Osteocyte (in vitro differentiated cells): Measurements from ENCODE around the gene CMTM7. TPM values are rescaled to one million over a fixed set of nuclear protein-coding genes. Genes with fewer than 3 reads are reported as not detected.

Experiments
- DNase-seq: peaks from one replicate; pipeline ENCODE4 v3.0.0; 2021; ENCODE audit warnings: mixed read lengths; ENCODE audit not compliant: unreplicated experiment; ENCODE audit errors: extremely low spot score
- H3K27ac Mint-ChIP-seq: one replicate; pipeline ENCODE4 v1.8.0; 2021; ENCODE audit warnings: mild to moderate bottlenecking, mixed read lengths; ENCODE audit not compliant: unreplicated experiment
- H3K27me3 Mint-ChIP-seq: one replicate; pipeline ENCODE4 v1.8.0; 2021; ENCODE audit warnings: mixed read lengths; ENCODE audit not compliant: unreplicated experiment
- H3K36me3 Mint-ChIP-seq: one replicate; pipeline ENCODE4 v1.8.0; 2021; ENCODE audit warnings: mixed read lengths; ENCODE audit not compliant: unreplicated experiment
- H3K4me1 Mint-ChIP-seq: one replicate; pipeline ENCODE4 v1.8.0; 2021; ENCODE audit warnings: mixed read lengths; ENCODE audit not compliant: unreplicated experiment
- H3K4me3 Mint-ChIP-seq: one replicate; pipeline ENCODE4 v1.8.0; 2021; ENCODE audit warnings: mild to moderate bottlenecking, moderate library complexity, mixed read lengths; ENCODE audit not compliant: unreplicated experiment
- H3K9me3 Mint-ChIP-seq: one replicate; pipeline ENCODE4 v1.8.0; 2021; ENCODE audit warnings: mixed read lengths; ENCODE audit not compliant: unreplicated experiment
- CTCF ChIP-seq: fragments of 200-600 bp; sonication (generic); IDR thresholded peaks from 2 replicates; pipeline ENCODE4 v1.5.0; 2021; ENCODE audit warnings: antibody characterized with exemption, mild to moderate bottlenecking, moderate library complexity
- total RNA-seq: library from RNA; stranded (reverse); gene quantifications from 2 replicates; pipeline ENCODE4 v1.2.1, GENCODE V29; 2021

Gene CMTM7
- total RNA-seq, 1 donor from 2014 or later: 17.8 TPM

GRCh38 chr3:32353351-32353750 lies 38.3 kb upstream of the CMTM7 start:
- Mint-ChIP-seq H3K4me1 (no peaks in the 10 kb centered on the region), H3K9me3 (no peaks in the 10 kb centered on the region), H3K4me3 (no peak overlapping the region), H3K36me3 (peaks cover 2% of the 10 kb centered on the region), H3K27ac (no peak overlapping the region), H3K27me3 (no peaks in the 10 kb centered on the region)
- no peak for DNase-seq
- TF ChIP-seq CTCF: no peak

GRCh38 chr3:32354362-32354778 lies 37.3 kb upstream of the CMTM7 start:
- Mint-ChIP-seq H3K27ac (no peak overlapping the region), H3K27me3 (no peaks in the 10 kb centered on the region), H3K36me3 (peaks cover 2% of the 10 kb centered on the region), H3K4me1 (no peaks in the 10 kb centered on the region), H3K4me3 (no peak overlapping the region), H3K9me3 (no peaks in the 10 kb centered on the region)
- no peak for DNase-seq
- no peak for TF ChIP-seq CTCF

- no peak for DNase-seq
- H3K27me3 Mint-ChIP-seq: no peaks in the 10 kb centered on the region
- TF ChIP-seq CTCF: no peak
- H3K27ac Mint-ChIP-seq: no peak overlapping the region
- H3K4me3 Mint-ChIP-seq: no peak overlapping the region
- H3K36me3 Mint-ChIP-seq: peaks cover 2% of the 10 kb centered on the region
- H3K9me3 Mint-ChIP-seq: no peaks in the 10 kb centered on the region
- peaks cover 4% of the 10 kb centered on the region for H3K4me1 Mint-ChIP-seq
Measured at GRCh38 chr3:32355751-32356291, 35.8 kb upstream of the CMTM7 start.

GRCh38 chr3:32359766-32360492 lies 31.7 kb upstream of the CMTM7 start:
- Mint-ChIP-seq H3K4me3 (no peak overlapping the region), H3K9me3 (no peaks in the 10 kb centered on the region), H3K36me3 (peaks cover 4% of the 10 kb centered on the region), H3K27me3 (no peaks in the 10 kb centered on the region), H3K4me1 (peaks cover 4% of the 10 kb centered on the region), H3K27ac (no peak overlapping the region)
- DNase-seq: no peak
- TF ChIP-seq CTCF: no peak

- no peaks in the 10 kb centered on the region for H3K27me3 Mint-ChIP-seq
- TF ChIP-seq CTCF: no peak
- peaks cover 4% of the 10 kb centered on the region for H3K4me1 Mint-ChIP-seq
- peaks cover 2% of the 10 kb centered on the region for H3K36me3 Mint-ChIP-seq
- H3K27ac Mint-ChIP-seq: no peak overlapping the region
- H3K9me3 Mint-ChIP-seq: no peaks in the 10 kb centered on the region
- DNase-seq: no peak
- no peak overlapping the region for H3K4me3 Mint-ChIP-seq
Measured at GRCh38 chr3:32360493-32360827, 31.2 kb upstream of the CMTM7 start.
